ENCODE data around the gene ART5. TPM values are rescaled to one million over a fixed set of nuclear protein-coding genes. Genes with fewer than 3 reads are reported as not detected.

The ART5 gene
- total RNA-seq, 1 experiment from 2014 or later: 4.5 TPM

GRCh38 chr11:3666023-3666530, 24.3 kb upstream of the ART5 start (continued):
- no peak for TF ChIP-seq PRDM15 (CRISPR knock-in tag; IDR thresholded peaks at IDR 0.05)
- no peak for TF ChIP-seq ZNF396 (CRISPR knock-in tag; IDR thresholded peaks at IDR 0.05; ENCODE audit: borderline replicate concordance)
- no peak for TF ChIP-seq ZNF263 (CRISPR knock-in tag; IDR thresholded peaks at IDR 0.05; ENCODE audit: low read depth)
- TF ChIP-seq TEAD1 (CRISPR knock-in tag; IDR thresholded peaks at IDR 0.05): no peak

GRCh38 chr11:3665336-3666022, 23.7 kb upstream of the ART5 start:
- no peaks in the 10 kb centered on the region for H3K36me3 Mint-ChIP-seq
- no peaks in the 10 kb centered on the region for H3K27me3 Mint-ChIP-seq (ENCODE audit: low read depth)
- H3K27ac Mint-ChIP-seq: no peak overlapping the region
- ChIA-PET CTCF (no interaction called here), POLR2A (no interaction called here)
- H3K9me3 Mint-ChIP-seq: no peaks in the 10 kb centered on the region
- TF ChIP-seq KAT7 (CRISPR knock-in tag; IDR thresholded peaks at IDR 0.05; ENCODE audit: borderline replicate concordance) (no peak), USF2 (CRISPR knock-in tag; IDR thresholded peaks at IDR 0.05) (no peak), EMX1 (CRISPR knock-in tag; IDR thresholded peaks at IDR 0.05) (no peak), NFYB (CRISPR knock-in tag; conservative IDR thresholded peaks at IDR 0.05; ENCODE audit: low read depth) (no peak), ZNF263 (CRISPR knock-in tag; IDR thresholded peaks at IDR 0.05; ENCODE audit: low read depth) (no peak), ZNF317 (CRISPR knock-in tag; IDR thresholded peaks at IDR 0.05; ENCODE audit: borderline replicate concordance, low read depth) (no peak), ATF2 (CRISPR knock-in tag; IDR thresholded peaks at IDR 0.05; ENCODE audit: borderline replicate concordance, low read depth) (no peak), NR2C2 (CRISPR knock-in tag; IDR thresholded peaks at IDR 0.05) (no peak), ERG (CRISPR knock-in tag; IDR thresholded peaks at IDR 0.05) (no peak), E2F4 (CRISPR knock-in tag; IDR thresholded peaks at IDR 0.05; ENCODE audit: borderline replicate concordance, low read depth) (no peak), SOX15 (CRISPR knock-in tag; IDR thresholded peaks at IDR 0.05) (no peak), FOXK1 (CRISPR knock-in tag; IDR thresholded peaks at IDR 0.05) (no peak), ZMAT4 (CRISPR knock-in tag; IDR thresholded peaks at IDR 0.05) (no peak), ETV6 (CRISPR knock-in tag; IDR thresholded peaks at IDR 0.05) (no peak), E2F1 (CRISPR knock-in tag; IDR thresholded peaks at IDR 0.05) (no peak)
- ATAC-seq: no peak
- H3K4me3 Mint-ChIP-seq: no peak overlapping the region
- DNase-seq (ENCODE audit: low spot score): no peak
- H3K4me1 Mint-ChIP-seq: no peaks in the 10 kb centered on the region
